NCI-H187 treated with DMSO at 0.1 percent for 48 hours (cell line): ENCODE measurements around the gene PLAC8.
"Not testable (repeated sequence)": the region's sequence is repeated elsewhere in the genome, so short reads cannot be mapped to it uniquely, and the experiment has no call there.

Experiments used
- DNase-seq: peaks from one replicate; lab custom pipeline; 2025; lab: John Stamatoyannopoulos, UW

The PLAC8 gene

DNA sequence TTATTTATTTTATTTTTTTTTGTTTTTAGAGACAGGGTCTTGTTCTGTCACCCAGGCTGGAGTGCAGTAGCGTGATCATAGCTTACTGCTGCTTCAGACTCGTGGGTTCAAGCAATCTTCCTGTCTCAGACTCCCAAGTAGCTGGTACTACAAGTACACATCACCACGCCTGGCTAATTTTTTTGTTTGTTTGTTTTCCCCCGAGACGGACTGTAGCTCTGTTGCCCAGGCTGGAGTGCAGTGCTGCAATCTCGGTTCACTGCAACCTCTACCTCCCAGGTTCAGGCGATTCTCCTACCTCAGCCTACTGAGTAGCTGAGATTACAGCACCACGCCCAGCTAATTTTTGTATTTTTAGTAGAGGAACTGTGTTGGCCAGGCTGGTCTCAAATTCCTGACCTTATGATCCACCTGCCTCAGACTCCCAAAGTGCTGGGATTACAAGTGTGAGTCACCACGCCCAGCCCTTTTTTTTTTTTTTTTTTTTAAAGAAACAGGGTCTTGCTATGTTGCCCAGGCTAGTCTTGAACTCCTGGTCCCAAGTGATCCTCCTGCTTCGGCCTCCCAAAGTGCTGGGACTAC, 47.4 kb downstream of the PLAC8 start:
- DNase-seq: no peak

- DNase-seq: no peak
These were observed 49.3 kb downstream of the PLAC8 start for GRCh38 chr4:83065266-83065665.

GRCh38 chr4:83062739-83063138, 51.8 kb downstream of the PLAC8 start:
- no peak for DNase-seq

DNA sequence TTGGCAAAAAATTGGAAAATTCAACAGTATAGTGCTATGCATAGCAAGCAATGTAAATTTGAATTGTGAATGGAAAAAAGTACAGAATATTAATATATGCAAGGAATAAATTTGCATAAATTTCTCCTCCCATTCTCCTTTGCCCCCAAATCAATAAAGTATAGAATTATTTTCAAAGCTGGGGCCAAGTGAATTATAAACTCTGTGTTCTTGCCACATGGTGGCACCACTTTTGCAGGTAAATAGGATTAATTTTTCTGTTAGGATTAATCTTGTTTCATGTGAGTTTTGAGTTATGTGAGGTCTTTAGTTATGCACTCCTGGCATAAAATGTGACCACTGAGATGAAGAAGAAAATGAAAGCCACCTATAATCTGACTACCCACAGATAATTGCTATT, 59.6 kb downstream of the PLAC8 start:
- DNase-seq: no peak

DNA sequence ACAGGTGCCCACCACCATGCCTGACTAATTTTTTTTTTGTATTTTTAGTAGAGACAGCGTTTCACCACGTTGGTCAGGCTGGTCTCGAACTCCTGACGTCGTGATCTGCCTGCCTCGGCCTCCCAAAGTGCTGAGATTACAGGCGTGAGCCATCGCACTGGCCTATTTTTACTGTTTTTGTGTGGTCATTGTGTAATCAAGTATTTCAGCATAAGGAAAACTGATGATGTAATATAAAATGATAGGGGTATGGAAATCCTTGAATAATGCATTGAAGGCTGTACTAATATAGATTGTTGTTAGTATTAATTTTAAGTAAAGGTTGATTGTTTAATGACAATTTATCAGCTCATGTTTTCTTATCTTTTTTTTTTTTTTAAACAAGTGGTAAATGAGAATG, 65.7 kb downstream of the PLAC8 start:
- DNase-seq: not testable (repeated sequence)

DNA sequence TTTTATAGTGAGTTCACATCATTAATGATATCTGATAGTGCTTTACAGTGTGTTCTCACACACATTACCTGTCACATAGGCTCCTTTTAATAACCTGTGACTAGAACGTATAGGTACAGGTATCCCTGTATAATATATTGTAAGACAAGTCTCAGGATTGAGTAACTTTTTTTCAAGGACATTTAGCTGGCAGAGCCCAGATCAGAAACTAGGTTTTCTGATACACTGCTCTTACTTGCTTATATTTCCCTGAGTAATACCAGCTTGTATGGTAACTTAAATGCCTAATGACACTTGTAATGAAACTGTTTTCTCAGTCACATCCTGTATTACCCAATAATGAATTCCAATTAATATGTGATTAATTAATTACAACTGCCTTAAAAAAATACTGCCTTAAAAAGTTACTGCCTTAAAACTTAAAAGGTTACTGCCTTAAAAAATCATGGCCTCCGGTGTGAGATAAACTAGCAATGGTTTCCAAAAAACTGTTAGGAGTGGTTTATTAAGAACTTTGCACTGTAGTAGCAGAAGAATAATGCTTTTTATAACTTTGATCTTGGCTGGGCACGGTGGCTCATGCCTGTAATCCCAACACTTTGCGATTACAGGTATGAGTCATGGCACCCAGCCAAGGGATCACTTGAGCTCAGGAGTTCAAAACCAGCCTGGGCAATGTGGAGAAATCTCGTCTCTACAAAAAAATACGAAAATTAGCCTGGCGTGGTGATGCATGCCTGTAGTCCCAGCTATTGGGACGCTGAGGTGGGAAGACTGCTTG, 67.6 kb downstream of the PLAC8 start:
- DNase-seq: no peak

DNA sequence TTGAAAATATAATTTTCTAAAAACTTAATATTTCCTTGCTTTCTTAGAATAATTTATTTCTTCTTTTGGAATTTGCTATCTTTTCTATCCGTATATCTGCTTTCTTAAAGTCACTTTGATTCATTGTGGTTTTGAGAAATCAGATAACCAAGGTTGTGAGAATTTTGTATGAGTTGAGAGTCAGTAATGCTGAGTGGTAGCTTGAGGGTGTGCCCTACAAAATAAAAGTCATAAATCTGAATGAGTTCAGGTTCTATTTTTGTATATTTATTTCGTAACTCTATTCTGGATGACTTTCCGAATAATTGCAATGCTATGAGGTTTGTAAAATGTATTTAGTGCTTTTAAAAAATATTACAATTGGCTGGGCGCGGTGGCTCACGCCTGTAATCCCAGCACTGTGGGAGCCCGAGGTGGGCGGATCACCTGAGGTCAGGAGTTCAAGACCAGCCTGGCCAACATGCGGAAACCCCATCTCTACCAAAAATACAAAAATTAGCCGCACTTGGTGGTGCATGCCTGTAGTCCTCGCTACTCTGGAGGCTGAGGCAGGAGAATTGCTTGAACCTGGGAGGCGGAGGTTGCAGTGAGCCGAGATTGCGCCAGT, 70.6 kb downstream of the PLAC8 start:
- DNase-seq: no peak

DNA sequence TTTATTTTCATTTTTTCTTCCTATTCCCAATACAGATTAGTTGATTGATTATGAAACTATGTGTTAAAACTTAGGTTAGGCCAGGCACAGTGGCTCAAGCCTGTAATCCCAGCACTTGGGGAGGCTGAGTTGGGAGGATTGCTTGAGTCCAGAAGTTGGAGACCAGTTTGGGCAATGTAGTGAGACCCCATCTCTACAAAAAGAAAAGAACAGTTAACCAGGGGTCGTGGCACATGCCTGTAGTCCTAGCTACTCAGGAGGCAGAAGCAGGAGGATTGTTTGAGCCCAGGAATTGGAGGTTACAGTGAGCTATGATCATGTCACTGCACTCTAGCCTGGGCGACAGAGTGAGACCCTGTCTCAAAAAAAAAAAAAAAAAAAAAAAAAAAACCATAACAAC, 71.4 kb downstream of the PLAC8 start:
- not testable (repeated sequence) for DNase-seq

GRCh38 chr4:83040269-83040668, 74.3 kb downstream of the PLAC8 start:
- no peak for DNase-seq
